HepG2 (cell line): Measurements from ENCODE around the gene UBR3.

Experiments
- FOXM1 ChIP-seq: sonication (generic); formaldehyde crosslinking; IDR thresholded peaks from 2 replicates; pipeline ENCODE4 v1.5.0; 2020; ENCODE audit warnings: missing genetic modification reagents
- SCMH1 ChIP-seq: sonication (generic); formaldehyde crosslinking; IDR thresholded peaks from 2 replicates; pipeline ENCODE4 v1.9.0; 2021; ENCODE audit warnings: missing genetic modification reagents, mild to moderate bottlenecking, borderline replicate concordance
- ZNF274 ChIP-seq: sonication (generic); formaldehyde crosslinking; IDR thresholded peaks from 2 replicates; pipeline ENCODE4 v1.5.1; 2020; ENCODE audit warnings: mild to moderate bottlenecking, missing genetic modification reagents

DNA sequence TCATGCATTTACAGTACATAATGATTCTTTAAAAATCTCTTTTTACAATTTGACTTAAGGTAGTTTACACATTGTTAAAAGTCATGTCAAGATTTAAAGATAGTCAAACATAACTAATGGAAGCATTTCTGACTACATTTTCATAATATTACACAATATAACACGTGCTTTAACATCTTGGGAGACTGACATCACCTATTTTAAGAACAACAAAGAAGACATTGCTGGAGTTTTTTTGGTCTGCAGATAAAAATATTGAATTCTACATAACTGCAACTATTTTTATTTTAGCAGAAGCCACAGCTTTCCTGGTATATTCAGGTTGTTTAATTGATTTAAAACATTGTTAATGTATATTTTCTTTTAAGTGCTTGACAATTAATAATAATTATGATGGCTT lies 65.7 kb downstream of the UBR3 start:
- TF ChIP-seq ZNF274 (CRISPR knock-in tag): no peak
- no peak for TF ChIP-seq FOXM1 (CRISPR knock-in tag)
- TF ChIP-seq SCMH1 (CRISPR knock-in tag): no peak
